RWPE1 (cell line): ENCODE measurements around the gene ASPSCR1.
A peak's percentile ranks its signal among the peaks of the same experiment; 100 is the strongest.

Source experiments
- CTCF ChIA-PET: fragments of 350-600 bp; sonication (Branson Sonifier 250); formaldehyde crosslinking; extraction: SDS; loops from one replicate; lab custom pipeline; 2021; lab: Yijun Ruan, JAX
- POLR2A ChIA-PET: fragments of 400-600 bp; formaldehyde crosslinking; extraction: SDS; loops from one replicate; lab custom pipeline; 2020; ENCODE audit warnings: antibody characterized with exemption; ENCODE audit not compliant: low non-redundant PET; lab: Yijun Ruan, JAX
- DNase-seq: peaks from one replicate; pipeline ENCODE4 v3.0.0; 2012; ENCODE audit warnings: low spot score
- H3K27ac ChIP-seq: fragments of 450-650 bp; 2 replicates; pipeline ENCODE4 v1.5.1; 2017
- TF ChIP-seq, protein P1 (sequence below): fragments of 450-650 bp; conservative IDR thresholded peaks from 2 replicates; pipeline ENCODE4 v1.5.1; 2017; ENCODE audit warnings: low read depth, mild to moderate bottlenecking

ASPSCR1 gene

DNA sequence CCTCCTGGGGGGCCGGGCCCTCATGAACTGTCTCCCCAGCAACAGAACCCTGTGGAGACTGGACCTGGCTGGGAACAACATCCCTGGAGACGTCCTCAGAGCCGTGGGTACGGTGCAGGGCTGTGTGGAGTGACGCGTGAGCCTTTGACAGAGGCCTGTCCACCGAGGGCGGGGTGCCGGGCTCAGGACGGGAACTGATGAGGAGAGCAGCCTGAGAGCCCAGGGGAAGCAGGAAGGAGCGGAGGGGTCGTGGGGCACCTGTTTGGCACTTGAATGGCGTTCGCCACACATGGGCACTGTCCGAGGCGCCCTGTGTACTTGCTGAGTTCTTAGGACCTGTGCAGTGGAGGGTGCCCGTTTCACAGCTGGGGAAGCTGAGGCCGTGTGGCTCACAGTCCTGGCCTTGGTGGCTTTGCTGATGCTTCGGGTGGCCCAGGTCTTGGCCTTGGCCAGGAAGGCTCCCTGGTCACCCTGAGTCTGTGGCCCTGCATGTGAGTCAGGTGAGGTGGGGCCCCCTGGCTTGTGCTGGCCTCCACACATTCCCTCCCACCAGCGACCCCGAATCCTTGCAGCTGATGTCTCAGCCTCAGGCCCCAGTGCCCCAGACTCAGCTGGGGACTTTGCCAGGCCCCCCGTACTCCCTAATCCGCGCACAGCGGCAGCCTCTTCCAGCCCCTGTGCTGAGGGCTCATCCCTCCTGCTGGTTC lies 48.1 kb downstream of the ASPSCR1 start:
- ChIA-PET CTCF (interaction anchor here (0.6 to 1.3 kb wide), 3 partner anchors 33 to 271 kb away, joined by 3 to 4 read pairs (median 4); no protein-coding TSS in a partner anchor), POLR2A (interaction anchor here (0.5 kb wide), 1 partner anchor 95 kb away, joined by 3 read pairs; no protein-coding TSS in a partner anchor)
- DNase-seq = no peak
- peak overlapping the region; percentile 70 for H3K27ac ChIP-seq
- TF ChIP-seq, protein P1, sequence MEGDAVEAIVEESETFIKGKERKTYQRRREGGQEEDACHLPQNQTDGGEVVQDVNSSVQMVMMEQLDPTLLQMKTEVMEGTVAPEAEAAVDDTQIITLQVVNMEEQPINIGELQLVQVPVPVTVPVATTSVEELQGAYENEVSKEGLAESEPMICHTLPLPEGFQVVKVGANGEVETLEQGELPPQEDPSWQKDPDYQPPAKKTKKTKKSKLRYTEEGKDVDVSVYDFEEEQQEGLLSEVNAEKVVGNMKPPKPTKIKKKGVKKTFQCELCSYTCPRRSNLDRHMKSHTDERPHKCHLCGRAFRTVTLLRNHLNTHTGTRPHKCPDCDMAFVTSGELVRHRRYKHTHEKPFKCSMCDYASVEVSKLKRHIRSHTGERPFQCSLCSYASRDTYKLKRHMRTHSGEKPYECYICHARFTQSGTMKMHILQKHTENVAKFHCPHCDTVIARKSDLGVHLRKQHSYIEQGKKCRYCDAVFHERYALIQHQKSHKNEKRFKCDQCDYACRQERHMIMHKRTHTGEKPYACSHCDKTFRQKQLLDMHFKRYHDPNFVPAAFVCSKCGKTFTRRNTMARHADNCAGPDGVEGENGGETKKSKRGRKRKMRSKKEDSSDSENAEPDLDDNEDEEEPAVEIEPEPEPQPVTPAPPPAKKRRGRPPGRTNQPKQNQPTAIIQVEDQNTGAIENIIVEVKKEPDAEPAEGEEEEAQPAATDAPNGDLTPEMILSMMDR = no peak

DNA sequence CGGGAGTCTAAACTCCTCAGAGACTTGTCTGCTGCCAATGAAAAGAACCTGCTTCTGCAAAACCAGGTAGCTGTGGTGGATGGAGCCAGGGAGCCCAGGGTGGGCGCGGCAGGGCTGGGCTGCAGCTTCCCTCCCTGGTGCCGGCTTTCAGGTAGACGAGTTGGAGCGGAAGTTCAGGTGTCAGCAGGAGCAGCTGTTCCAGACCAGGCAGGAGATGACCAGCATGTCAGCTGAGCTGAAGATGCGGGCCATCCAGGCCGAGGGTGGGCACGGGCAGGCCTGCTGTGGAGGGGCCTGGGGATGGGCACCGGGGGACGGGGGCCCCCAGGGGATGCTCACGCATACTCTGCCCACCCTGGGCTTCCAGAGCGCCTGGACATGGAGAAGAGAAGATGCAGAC lies 50.8 kb downstream of the ASPSCR1 start:
- DNase-seq = no peak
- CTCF ChIA-PET = interaction anchor here (0.7 kb wide), 1 partner anchor 27 kb away, joined by 3 read pairs; no protein-coding TSS in a partner anchor
- no peak overlapping the region for H3K27ac ChIP-seq
- TF ChIP-seq, protein P1 = no peak
- POLR2A ChIA-PET = interaction anchor here (0.7 kb wide), 1 partner anchor 12 kb away, joined by 3 read pairs; no protein-coding TSS in a partner anchor

DNA sequence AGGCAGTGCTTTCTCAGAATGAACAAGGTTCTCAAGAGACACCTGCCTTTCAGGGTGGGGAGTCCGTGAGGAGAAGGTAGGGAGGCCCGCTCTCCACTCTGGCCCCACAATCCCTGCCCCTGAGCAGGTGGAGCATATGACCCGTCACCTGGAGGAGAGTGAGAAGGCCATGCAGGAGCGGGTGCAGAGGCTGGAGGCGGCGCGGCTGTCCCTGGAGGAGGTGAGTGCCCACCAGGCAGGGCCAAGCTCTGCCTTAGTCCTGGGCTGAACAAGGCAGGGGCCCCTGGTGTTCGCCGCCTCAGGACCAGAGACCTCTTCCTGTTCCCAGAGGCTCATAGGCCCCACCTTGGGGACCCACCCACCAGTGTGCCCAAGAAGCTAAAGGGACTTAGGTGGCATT lies 51.5 kb downstream of the ASPSCR1 start:
- H3K27ac ChIP-seq = no peak overlapping the region
- POLR2A ChIA-PET = no interaction called here
- CTCF ChIA-PET = interaction anchor here (0.7 to 3.1 kb wide), 4 partner anchors 9 to 126 kb away, joined by 3 to 24 read pairs (median 10); partner anchors contain the start of gene DCXR
- TF ChIP-seq, protein P1 = no peak
- DNase-seq = no peak

DNA sequence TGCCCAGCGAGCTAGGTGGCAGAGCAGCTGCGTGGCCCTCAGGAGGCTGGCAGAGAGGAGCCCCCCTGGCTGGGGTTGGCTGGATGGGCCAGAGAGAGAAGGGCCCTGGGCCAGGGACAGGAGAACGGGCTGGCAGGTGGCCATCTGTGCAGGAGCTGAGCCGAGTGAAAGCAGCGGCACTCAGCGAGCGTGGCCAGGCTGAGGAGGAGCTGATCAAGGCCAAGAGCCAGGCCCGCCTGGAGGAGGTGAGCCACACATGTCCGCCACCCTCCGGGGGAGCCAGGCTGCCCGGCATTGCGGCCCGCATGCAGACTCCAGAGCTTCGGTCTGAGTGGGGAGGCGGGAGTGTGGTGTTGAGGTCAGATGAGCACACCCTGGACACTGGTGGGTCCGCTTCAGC lies 52.0 kb downstream of the ASPSCR1 start:
- no peak for DNase-seq
- ChIA-PET CTCF (interaction anchor here (0.5 to 3.1 kb wide), 7 partner anchors 8 to 136 kb away, joined by 3 to 24 read pairs (median 5); partner anchors contain the start of genes CENPX and DCXR), POLR2A (interaction anchor here (0.6 kb wide), 1 partner anchor 11 kb away, joined by 9 read pairs; no protein-coding TSS in a partner anchor)
- TF ChIP-seq, protein P1 = no peak
- peak overlapping the region; percentile 82; the same call in 1 of the 2 replicates for H3K27ac ChIP-seq

DNA sequence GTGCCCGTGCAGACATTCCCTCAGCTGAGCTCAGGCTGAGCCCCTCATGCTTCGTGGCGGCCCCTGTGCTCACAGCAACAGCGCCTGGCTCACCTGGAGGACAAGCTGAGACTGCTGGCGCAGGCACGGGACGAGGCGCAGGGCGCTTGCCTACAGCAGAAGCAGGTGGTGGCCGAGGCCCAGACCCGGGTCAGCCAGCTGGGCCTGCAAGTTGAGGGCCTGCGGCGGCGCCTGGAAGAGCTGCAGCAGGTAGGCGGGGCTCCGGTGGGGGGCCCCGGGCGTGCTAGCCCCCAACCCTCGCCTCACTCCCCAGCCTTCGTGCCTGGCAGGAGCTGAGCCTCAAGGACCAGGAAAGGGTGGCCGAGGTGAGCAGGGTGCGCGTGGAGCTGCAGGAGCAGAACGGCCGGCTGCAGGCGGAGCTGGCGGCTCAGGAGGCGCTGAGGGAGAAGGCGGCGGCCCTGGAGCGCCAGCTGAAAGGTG lies 52.6 kb downstream of the ASPSCR1 start:
- H3K27ac ChIP-seq = peak overlapping the region; percentile 82
- CTCF ChIA-PET = interaction anchor here (0.5 to 3.1 kb wide), 22 partner anchors 9 to 216 kb away, joined by 3 to 24 read pairs (median 4); partner anchors contain the start of genes CENPX, FASN and PYCR1
- TF ChIP-seq, protein P1 = no peak
- no peak for DNase-seq
- POLR2A ChIA-PET = interaction anchor here (0.6 kb wide), 1 partner anchor 10 kb away, joined by 9 read pairs; no protein-coding TSS in a partner anchor
